ENCODE data around the gene UGT1A6. TPM values are rescaled to one million over a fixed set of nuclear protein-coding genes. Genes with fewer than 3 reads are reported as not detected.

The UGT1A6 gene
- total and polyA plus RNA-seq, 2 experiments from 2014 or later: not detected

DNA sequence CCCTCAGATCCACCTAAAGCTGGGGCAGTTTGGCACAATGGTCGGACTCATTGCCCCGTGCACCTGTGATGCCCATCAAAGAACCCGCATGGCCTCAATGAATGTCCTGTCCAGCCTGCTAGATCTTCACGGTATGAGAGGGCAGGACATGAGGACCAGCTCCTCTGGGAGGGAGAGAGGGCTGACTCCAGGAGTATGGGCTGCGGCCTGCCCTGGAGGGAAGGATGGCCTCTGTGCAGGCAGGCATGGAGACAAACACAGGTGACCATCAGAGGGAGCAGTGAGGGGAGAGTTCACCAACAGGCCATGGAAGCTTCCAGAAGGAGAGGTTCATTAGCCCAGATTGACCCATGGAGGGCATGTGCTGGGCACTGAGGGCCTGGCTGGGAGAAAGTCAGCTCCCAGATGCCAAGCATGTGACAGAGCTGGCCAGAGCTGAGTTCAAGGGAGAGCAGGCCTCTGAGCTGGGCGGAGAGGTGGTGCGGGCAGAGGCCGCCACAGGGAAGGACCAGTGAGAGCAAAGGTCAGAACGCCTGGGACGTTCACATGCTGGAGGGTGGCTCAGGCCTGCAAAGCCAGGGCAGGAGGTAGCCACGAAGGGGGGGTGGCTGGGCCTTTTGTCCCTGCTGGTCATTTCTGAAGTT lies 125.4 kb downstream of the UGT1A6 start:
- peaks cover 14% of the 10 kb centered on the region for H3K27me3 Mint-ChIP-seq (ENCODE audit: insufficient read depth, low read depth, poor library complexity)
- Histone ChIP-seq H3K4me1 (ENCODE audit: insufficient read depth) (no peaks in the 10 kb centered on the region), H3K4me2 (no peak overlapping the region), H3K27ac (ENCODE audit: low read depth) (no peak overlapping the region), H3F3A (replicated peaks; ENCODE audit: low read depth) (no peaks in the 10 kb centered on the region), H3K9me2 (ENCODE audit: insufficient read depth) (peaks cover 6% of the 10 kb centered on the region; the same call in 1 of the 2 replicates), H2AFZ (no peak overlapping the region), H3K27me3 (ENCODE audit: insufficient read depth) (no peaks in the 10 kb centered on the region), H4K20me1 (replicated peaks; ENCODE audit: insufficient read depth) (no peaks in the 10 kb centered on the region), H3K36me3 (ENCODE audit: insufficient read depth) (no peaks in the 10 kb centered on the region), H3K4me3 (no peak overlapping the region), H3K79me2 (replicated peaks; ENCODE audit: insufficient read depth) (no peaks in the 10 kb centered on the region)
- H3K36me3 Mint-ChIP-seq (ENCODE audit: low read depth): no peaks in the 10 kb centered on the region
- H3K4me3 Mint-ChIP-seq: no peak overlapping the region
- no peak for DNase-seq (ENCODE audit: low spot score)
- no peaks in the 10 kb centered on the region; the same call in 2 of the 3 replicates for H3K4me1 Mint-ChIP-seq
- TF ChIP-seq STAT1 (IDR thresholded peaks at IDR 0.05; ENCODE audit: unreplicated experiment) (no peak), JUNB (IDR thresholded peaks at IDR 0.05; ENCODE audit: unreplicated experiment) (no peak), ZNF331 (CRISPR knock-in tag; IDR thresholded peaks at IDR 0.05; ENCODE audit: low read depth) (no peak)
- TF ChIP-seq, protein P1, sequence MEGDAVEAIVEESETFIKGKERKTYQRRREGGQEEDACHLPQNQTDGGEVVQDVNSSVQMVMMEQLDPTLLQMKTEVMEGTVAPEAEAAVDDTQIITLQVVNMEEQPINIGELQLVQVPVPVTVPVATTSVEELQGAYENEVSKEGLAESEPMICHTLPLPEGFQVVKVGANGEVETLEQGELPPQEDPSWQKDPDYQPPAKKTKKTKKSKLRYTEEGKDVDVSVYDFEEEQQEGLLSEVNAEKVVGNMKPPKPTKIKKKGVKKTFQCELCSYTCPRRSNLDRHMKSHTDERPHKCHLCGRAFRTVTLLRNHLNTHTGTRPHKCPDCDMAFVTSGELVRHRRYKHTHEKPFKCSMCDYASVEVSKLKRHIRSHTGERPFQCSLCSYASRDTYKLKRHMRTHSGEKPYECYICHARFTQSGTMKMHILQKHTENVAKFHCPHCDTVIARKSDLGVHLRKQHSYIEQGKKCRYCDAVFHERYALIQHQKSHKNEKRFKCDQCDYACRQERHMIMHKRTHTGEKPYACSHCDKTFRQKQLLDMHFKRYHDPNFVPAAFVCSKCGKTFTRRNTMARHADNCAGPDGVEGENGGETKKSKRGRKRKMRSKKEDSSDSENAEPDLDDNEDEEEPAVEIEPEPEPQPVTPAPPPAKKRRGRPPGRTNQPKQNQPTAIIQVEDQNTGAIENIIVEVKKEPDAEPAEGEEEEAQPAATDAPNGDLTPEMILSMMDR (conservative IDR thresholded peaks at IDR 0.05; ENCODE audit: low read depth in 2 of 2): no peak
- TF ChIP-seq, protein P2, sequence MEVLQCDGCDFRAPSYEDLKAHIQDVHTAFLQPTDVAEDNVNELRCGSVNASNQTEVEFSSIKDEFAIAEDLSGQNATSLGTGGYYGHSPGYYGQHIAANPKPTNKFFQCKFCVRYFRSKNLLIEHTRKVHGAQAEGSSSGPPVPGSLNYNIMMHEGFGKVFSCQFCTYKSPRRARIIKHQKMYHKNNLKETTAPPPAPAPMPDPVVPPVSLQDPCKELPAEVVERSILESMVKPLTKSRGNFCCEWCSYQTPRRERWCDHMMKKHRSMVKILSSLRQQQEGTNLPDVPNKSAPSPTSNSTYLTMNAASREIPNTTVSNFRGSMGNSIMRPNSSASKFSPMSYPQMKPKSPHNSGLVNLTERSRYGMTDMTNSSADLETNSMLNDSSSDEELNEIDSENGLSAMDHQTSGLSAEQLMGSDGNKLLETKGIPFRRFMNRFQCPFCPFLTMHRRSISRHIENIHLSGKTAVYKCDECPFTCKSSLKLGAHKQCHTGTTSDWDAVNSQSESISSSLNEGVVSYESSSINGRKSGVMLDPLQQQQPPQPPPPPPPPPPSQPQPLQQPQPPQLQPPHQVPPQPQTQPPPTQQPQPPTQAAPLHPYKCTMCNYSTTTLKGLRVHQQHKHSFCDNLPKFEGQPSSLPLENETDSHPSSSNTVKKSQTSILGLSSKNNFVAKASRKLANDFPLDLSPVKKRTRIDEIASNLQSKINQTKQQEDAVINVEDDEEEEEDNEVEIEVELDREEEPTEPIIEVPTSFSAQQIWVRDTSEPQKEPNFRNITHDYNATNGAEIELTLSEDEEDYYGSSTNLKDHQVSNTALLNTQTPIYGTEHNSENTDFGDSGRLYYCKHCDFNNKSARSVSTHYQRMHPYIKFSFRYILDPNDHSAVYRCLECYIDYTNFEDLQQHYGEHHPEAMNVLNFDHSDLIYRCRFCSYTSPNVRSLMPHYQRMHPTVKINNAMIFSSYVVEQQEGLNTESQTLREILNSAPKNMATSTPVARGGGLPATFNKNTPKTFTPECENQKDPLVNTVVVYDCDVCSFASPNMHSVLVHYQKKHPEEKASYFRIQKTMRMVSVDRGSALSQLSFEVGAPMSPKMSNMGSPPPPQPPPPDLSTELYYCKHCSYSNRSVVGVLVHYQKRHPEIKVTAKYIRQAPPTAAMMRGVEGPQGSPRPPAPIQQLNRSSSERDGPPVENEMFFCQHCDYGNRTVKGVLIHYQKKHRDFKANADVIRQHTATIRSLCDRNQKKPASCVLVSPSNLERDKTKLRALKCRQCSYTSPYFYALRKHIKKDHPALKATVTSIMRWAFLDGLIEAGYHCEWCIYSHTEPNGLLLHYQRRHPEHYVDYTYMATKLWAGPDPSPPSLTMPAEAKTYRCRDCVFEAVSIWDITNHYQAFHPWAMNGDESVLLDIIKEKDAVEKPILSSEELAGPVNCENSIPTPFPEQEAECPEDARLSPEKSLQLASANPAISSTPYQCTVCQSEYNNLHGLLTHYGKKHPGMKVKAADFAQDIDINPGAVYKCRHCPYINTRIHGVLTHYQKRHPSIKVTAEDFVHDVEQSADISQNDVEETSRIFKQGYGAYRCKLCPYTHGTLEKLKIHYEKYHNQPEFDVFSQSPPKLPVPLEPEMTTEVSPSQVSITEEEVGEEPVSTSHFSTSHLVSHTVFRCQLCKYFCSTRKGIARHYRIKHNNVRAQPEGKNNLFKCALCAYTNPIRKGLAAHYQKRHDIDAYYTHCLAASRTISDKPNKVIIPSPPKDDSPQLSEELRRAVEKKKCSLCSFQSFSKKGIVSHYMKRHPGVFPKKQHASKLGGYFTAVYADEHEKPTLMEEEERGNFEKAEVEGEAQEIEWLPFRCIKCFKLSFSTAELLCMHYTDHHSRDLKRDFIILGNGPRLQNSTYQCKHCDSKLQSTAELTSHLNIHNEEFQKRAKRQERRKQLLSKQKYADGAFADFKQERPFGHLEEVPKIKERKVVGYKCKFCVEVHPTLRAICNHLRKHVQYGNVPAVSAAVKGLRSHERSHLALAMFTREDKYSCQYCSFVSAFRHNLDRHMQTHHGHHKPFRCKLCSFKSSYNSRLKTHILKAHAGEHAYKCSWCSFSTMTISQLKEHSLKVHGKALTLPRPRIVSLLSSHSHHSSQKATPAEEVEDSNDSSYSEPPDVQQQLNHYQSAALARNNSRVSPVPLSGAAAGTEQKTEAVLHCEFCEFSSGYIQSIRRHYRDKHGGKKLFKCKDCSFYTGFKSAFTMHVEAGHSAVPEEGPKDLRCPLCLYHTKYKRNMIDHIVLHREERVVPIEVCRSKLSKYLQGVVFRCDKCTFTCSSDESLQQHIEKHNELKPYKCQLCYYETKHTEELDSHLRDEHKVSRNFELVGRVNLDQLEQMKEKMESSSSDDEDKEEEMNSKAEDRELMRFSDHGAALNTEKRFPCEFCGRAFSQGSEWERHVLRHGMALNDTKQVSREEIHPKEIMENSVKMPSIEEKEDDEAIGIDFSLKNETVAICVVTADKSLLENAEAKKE (CRISPR knock-in tag; IDR thresholded peaks at IDR 0.05): no peak
- ATAC-seq: no peak
- H3K27ac Mint-ChIP-seq: no peak overlapping the region
- H3K9me3 Mint-ChIP-seq: no peaks in the 10 kb centered on the region

Measured in GM23338 (cell line).